CD4-positive, alpha-beta T cell treated with Interleukin-10 for 1 hour (primary cell): Measurements from ENCODE around the gene ZDHHC7.

Source experiments
- DNase-seq: peaks from one replicate; pipeline ENCODE4 v3.0.0-alpha.2; 2020

Gene ZDHHC7

GRCh38 chr16:84992717-84993075 is 18.6 kb downstream of the ZDHHC7 start:
- no peak for DNase-seq

- DNase-seq: no peak
Measured at GRCh38 chr16:84990782-84991181, 20.6 kb downstream of the ZDHHC7 start.

GRCh38 chr16:84989749-84990620 is 21.4 kb downstream of the ZDHHC7 start:
- no peak for DNase-seq

- no peak for DNase-seq
Measured at GRCh38 chr16:84988328-84989080, 22.8 kb downstream of the ZDHHC7 start.

GRCh38 chr16:84986879-84987278 is 24.5 kb downstream of the ZDHHC7 start:
- DNase-seq: no peak

- DNase-seq: no peak
Measured at GRCh38 chr16:84986102-84986501, 25.2 kb downstream of the ZDHHC7 start.

- no peak for DNase-seq
Measured at GRCh38 chr16:84985079-84986065, 26.0 kb downstream of the ZDHHC7 start.

- DNase-seq: no peak
Measured at GRCh38 chr16:84982434-84982833, 28.9 kb downstream of the ZDHHC7 start.

- DNase-seq: no peak
Measured at GRCh38 chr16:84979516-84979915, 31.8 kb downstream of the ZDHHC7 start.

GRCh38 chr16:84976644-84977400 is 34.5 kb downstream of the ZDHHC7 start:
- DNase-seq: no peak

GRCh38 chr16:84975522-84975921 is 35.8 kb downstream of the ZDHHC7 start:
- no peak for DNase-seq

GRCh38 chr16:84975066-84975465 is 36.3 kb downstream of the ZDHHC7 start:
- DNase-seq: no peak

- DNase-seq: no peak
Measured at GRCh38 chr16:84973776-84974523, 37.4 kb downstream of the ZDHHC7 start.

GRCh38 chr16:84973236-84973635 is 38.1 kb downstream of the ZDHHC7 start:
- DNase-seq: no peak

GRCh38 chr16:84970447-84971127 is 40.7 kb downstream of the ZDHHC7 start:
- DNase-seq: peak; percentile 78

GRCh38 chr16:84967828-84968227 is 43.5 kb downstream of the ZDHHC7 start:
- no peak for DNase-seq

- no peak for DNase-seq
Measured at GRCh38 chr16:84965428-84966415, 45.6 kb downstream of the ZDHHC7 start.

GRCh38 chr16:84964386-84965128 is 46.8 kb downstream of the ZDHHC7 start:
- no peak for DNase-seq

GRCh38 chr16:84963066-84963465 is 48.3 kb downstream of the ZDHHC7 start:
- DNase-seq: no peak
